Posterior cingulate gyrus (tissue), 11 donors: ENCODE measurements around the gene JARID2.

Experiments
- DNase-seq, 10 donors: peaks; one replicate each; pipeline versions ENCODE4 v3.0.0 to v3.0.0-alpha.2; 2020 to 2021; ENCODE audit warnings: mixed read lengths in 3 of 10
- intact Hi-C: fragments of 100-400 bp; cut with DNase I; formaldehyde crosslinking; loops from one replicate; pipeline ENCODE4 v1.15.1; 2023

Gene JARID2

GRCh38 chr6:15389765-15390723, 144.2 kb downstream of the JARID2 start:
- DNase-seq = peak in 1 of 10 donors; percentile 21
- intact Hi-C loops = loop anchor here (2.0 to 10.0 kb wide), 2 partner anchors 139 to 1175 kb away; no protein-coding TSS in a partner anchor

- no peak for DNase-seq
- intact Hi-C loops = loop anchor here (2.0 to 10.0 kb wide), 2 partner anchors 141 to 1177 kb away; no protein-coding TSS in a partner anchor
Observed at GRCh38 chr6:15391500-15391899, 145.6 kb downstream of the JARID2 start.

GRCh38 chr6:15392182-15392581, 146.3 kb downstream of the JARID2 start:
- intact Hi-C loops = loop anchor here (10.0 kb wide), 1 partner anchor 1177 kb away; no protein-coding TSS in a partner anchor
- DNase-seq = no peak

GRCh38 chr6:15393605-15394004, 147.7 kb downstream of the JARID2 start:
- no peak for DNase-seq
- intact Hi-C loops = loop anchor here (10.0 kb wide), 1 partner anchor 1179 kb away; no protein-coding TSS in a partner anchor

- intact Hi-C loops = loop anchor here (10.0 kb wide), 1 partner anchor 1180 kb away; no protein-coding TSS in a partner anchor
- no peak for DNase-seq
Observed at GRCh38 chr6:15395087-15395486, 149.2 kb downstream of the JARID2 start.

- intact Hi-C loops = loop anchor here (10.0 kb wide), 1 partner anchor 1182 kb away; no protein-coding TSS in a partner anchor
- no peak for DNase-seq
Observed at GRCh38 chr6:15396808-15397207, 150.9 kb downstream of the JARID2 start.

GRCh38 chr6:15398633-15399275, 152.9 kb downstream of the JARID2 start:
- intact Hi-C loops = loop anchor here (10.0 kb wide), 1 partner anchor 1184 kb away; no protein-coding TSS in a partner anchor
- DNase-seq = no peak

GRCh38 chr6:15399641-15400470, 154.0 kb downstream of the JARID2 start:
- intact Hi-C loops = loop anchor here (5.0 to 10.0 kb wide), 2 partner anchors 92 to 1185 kb away; no protein-coding TSS in a partner anchor
- peak; percentile 65 to 96 (median 76) for DNase-seq

- DNase-seq = peak; percentile 65 to 97 (median 78)
- intact Hi-C loops = loop anchor here (5.0 kb wide), 1 partner anchor 92 kb away; no protein-coding TSS in a partner anchor
Observed at GRCh38 chr6:15400572-15401004, 154.7 kb downstream of the JARID2 start.

- intact Hi-C loops = loop anchor here (5.0 kb wide), 1 partner anchor 91 kb away; no protein-coding TSS in a partner anchor
- no peak for DNase-seq
Observed at GRCh38 chr6:15401120-15401519, 155.3 kb downstream of the JARID2 start.

- DNase-seq = no peak
- intact Hi-C loops = loop anchor here (5.0 kb wide), 1 partner anchor 90 kb away; no protein-coding TSS in a partner anchor
Observed at GRCh38 chr6:15401769-15402250, 155.9 kb downstream of the JARID2 start.

- peak in 1 of 10 donors; percentile 22 for DNase-seq
- intact Hi-C loops = loop anchor here (5.0 kb wide), 1 partner anchor 90 kb away; no protein-coding TSS in a partner anchor
Observed at GRCh38 chr6:15402406-15403045, 156.7 kb downstream of the JARID2 start.

- intact Hi-C loops = loop anchor here (5.0 kb wide), 1 partner anchor 89 kb away; no protein-coding TSS in a partner anchor
- no peak for DNase-seq
Observed at GRCh38 chr6:15403094-15403755, 157.4 kb downstream of the JARID2 start.

GRCh38 chr6:15404685-15404980, 158.8 kb downstream of the JARID2 start:
- intact Hi-C loops = loop anchor here (5.0 kb wide), 1 partner anchor 88 kb away; no protein-coding TSS in a partner anchor
- no peak for DNase-seq

- peak in 1 of 10 donors; percentile 22 for DNase-seq
- intact Hi-C loops = loop anchor here (5.0 kb wide), 1 partner anchor 37 kb away; no protein-coding TSS in a partner anchor
Observed at GRCh38 chr6:15405129-15406068, 159.5 kb downstream of the JARID2 start.

GRCh38 chr6:15406452-15406851, 160.6 kb downstream of the JARID2 start:
- intact Hi-C loops = loop anchor here (5.0 kb wide), 1 partner anchor 36 kb away; no protein-coding TSS in a partner anchor
- DNase-seq = no peak

- intact Hi-C loops = loop anchor here (5.0 kb wide), 1 partner anchor 34 kb away; no protein-coding TSS in a partner anchor
- DNase-seq = no peak
Observed at GRCh38 chr6:15408008-15408407, 162.1 kb downstream of the JARID2 start.
